ENCODE data around the gene CDH4. TPM values are rescaled to one million over a fixed set of nuclear protein-coding genes. Genes with fewer than 3 reads are reported as not detected.

The CDH4 gene
- total RNA-seq, 2 donors from 2014 or later, result 0.05 to 2.2 TPM

DNA sequence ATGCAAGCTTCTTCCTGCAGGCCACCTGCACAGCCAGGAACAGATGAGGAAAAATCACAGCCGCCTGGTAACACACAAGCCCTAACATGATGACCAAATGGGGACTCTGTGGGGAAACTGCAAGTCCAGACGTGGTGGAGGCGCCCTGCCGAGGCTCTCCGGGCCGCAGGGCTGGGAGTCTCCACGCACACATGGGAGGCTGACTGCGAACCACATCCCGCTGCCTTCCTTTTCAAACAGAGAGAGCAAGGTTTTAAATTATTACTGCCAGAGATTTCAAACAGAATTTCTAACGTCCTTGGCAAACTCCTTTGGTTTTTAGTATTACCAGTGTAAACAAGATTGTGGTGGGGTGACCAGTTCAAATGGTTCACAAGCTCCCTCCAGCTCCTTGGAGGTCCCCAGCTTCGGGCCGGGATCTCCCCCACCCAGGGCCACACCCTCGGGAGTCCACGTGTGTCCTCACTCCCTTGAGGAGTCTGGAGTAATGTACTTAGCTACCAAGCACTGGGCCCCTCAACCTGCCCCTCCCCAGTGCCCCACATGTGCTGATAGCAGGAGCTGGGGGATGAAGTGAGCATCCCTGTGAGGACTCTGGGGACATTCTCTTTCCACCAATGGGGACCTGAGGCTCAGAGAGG, 560.9 kb downstream of the CDH4 start:
- Histone ChIP-seq H3K36me3 (no peaks in the 10 kb centered on the region), H3K4me3 (no peak overlapping the region), H3K27ac (no peak overlapping the region), H3K27me3 (replicated peaks; ENCODE audit: insufficient read depth) (no peaks in the 10 kb centered on the region), H3K9me3 (no peaks in the 10 kb centered on the region), H3K4me1 (replicated peaks) (no peaks in the 10 kb centered on the region)
- no peak for DNase-seq (ENCODE audit: low spot score)
- TF ChIP-seq POLR2AphosphoS5 (IDR thresholded peaks at IDR 0.05) (no peak), POLR2A (IDR thresholded peaks at IDR 0.05) (no peak)
- TF ChIP-seq, protein P1, sequence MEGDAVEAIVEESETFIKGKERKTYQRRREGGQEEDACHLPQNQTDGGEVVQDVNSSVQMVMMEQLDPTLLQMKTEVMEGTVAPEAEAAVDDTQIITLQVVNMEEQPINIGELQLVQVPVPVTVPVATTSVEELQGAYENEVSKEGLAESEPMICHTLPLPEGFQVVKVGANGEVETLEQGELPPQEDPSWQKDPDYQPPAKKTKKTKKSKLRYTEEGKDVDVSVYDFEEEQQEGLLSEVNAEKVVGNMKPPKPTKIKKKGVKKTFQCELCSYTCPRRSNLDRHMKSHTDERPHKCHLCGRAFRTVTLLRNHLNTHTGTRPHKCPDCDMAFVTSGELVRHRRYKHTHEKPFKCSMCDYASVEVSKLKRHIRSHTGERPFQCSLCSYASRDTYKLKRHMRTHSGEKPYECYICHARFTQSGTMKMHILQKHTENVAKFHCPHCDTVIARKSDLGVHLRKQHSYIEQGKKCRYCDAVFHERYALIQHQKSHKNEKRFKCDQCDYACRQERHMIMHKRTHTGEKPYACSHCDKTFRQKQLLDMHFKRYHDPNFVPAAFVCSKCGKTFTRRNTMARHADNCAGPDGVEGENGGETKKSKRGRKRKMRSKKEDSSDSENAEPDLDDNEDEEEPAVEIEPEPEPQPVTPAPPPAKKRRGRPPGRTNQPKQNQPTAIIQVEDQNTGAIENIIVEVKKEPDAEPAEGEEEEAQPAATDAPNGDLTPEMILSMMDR (IDR thresholded peaks at IDR 0.05), result no peak
- intact Hi-C loops (cut with DNase I), result no loop called here
- WGBS, result 50% methylated on average over 14 of the region's 14 CpGs

DNA sequence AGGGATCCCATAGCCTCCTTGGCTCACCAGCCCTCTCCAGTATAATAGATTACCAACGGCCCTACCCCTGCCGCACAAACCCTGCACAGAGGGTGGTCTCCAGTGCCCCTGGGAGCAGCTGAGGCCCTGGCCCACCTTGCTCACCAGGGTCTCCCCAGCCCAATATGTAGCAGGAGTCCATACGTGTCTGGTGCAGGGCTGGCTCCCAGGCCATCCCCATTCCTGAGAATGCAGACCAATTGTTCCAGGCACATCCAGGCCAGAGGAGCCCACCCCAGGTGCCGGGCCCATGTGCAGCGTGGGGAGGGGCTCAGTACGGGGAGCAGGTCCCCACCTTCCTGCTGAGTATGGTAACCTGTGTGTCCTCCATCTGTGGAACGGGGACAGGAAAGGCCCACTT, 561.7 kb downstream of the CDH4 start:
- WGBS, result 63% methylated on average over 4 of the region's 7 CpGs
- no peak for DNase-seq (ENCODE audit: low spot score)
- TF ChIP-seq, protein P1 (IDR thresholded peaks at IDR 0.05), result no peak
- TF ChIP-seq POLR2A (IDR thresholded peaks at IDR 0.05) (no peak), POLR2AphosphoS5 (IDR thresholded peaks at IDR 0.05) (no peak)

DNA sequence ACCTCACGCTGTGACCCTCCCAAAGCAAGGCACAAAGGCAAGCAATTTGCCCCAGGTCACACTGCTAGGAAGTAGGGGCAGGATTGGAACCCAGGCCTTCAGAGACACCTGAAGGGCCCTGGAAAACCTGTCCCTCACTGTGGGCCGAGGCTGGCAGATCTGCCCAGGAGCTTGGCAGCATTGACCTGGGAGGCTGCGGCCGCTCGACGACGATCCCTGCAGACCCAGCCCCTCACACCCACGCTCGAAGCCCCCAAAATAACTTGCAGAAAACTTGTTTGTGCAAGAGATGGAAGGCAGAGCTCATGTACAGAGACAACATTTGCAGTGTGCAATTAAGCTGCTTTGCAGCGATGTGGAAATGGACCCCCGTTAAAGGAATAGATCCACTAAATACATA, 562.2 kb downstream of the CDH4 start:
- Histone ChIP-seq H3K27me3 (replicated peaks; ENCODE audit: insufficient read depth) (no peaks in the 10 kb centered on the region), H3K27ac (no peak overlapping the region), H3K4me3 (no peak overlapping the region), H3K4me1 (replicated peaks) (no peaks in the 10 kb centered on the region), H3K36me3 (no peaks in the 10 kb centered on the region), H3K9me3 (no peaks in the 10 kb centered on the region)
- no peak for DNase-seq (ENCODE audit: low spot score)
- 90% methylated on average over 11 of the region's 11 CpGs for WGBS
- TF ChIP-seq, protein P1 (IDR thresholded peaks at IDR 0.05), result no peak
- TF ChIP-seq POLR2A (IDR thresholded peaks at IDR 0.05), result no peak
- TF ChIP-seq POLR2AphosphoS5 (IDR thresholded peaks at IDR 0.05), result no peak
- intact Hi-C loops (cut with DNase I), result no loop called here

More for the DNA sequence above, 561.7 kb downstream of the CDH4 start:
- H3K4me1 ChIP-seq (replicated peaks), result no peaks in the 10 kb centered on the region
- no peak overlapping the region for H3K27ac ChIP-seq
- intact Hi-C loops (cut with DNase I), result no loop called here
- no peaks in the 10 kb centered on the region for H3K36me3 ChIP-seq
- no peaks in the 10 kb centered on the region for H3K27me3 ChIP-seq (replicated peaks; ENCODE audit: insufficient read depth)
- no peaks in the 10 kb centered on the region for H3K9me3 ChIP-seq
- no peak overlapping the region for H3K4me3 ChIP-seq

DNA sequence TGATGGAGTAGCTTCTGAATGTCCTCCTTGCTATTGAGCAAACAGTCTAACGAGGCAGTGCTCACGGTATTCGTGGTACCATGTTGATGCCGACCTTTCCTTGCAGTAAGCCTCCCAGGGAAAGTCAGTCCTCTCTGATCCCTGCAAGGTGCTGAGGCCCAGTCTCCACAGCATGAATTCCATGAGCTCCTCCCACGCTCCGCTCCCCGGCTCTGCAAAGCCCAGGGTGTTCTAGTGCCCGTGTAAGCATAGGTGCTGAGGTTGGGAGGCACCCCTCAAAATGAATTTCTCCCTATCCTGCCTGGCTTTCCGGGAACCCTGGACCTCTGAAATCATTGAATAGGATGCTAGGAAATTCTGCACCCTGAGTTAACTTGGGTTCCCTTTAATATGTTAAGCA, 562.7 kb downstream of the CDH4 start:
- Histone ChIP-seq H3K36me3 (no peaks in the 10 kb centered on the region), H3K9me3 (no peaks in the 10 kb centered on the region), H3K4me3 (no peak overlapping the region), H3K4me1 (replicated peaks) (no peaks in the 10 kb centered on the region), H3K27me3 (replicated peaks; ENCODE audit: insufficient read depth) (no peaks in the 10 kb centered on the region), H3K27ac (no peak overlapping the region)
- intact Hi-C loops (cut with DNase I), result no loop called here
- 91% methylated on average over 9 of the region's 9 CpGs for WGBS
- TF ChIP-seq POLR2AphosphoS5 (IDR thresholded peaks at IDR 0.05), result no peak
- no peak for DNase-seq (ENCODE audit: low spot score)

DNA sequence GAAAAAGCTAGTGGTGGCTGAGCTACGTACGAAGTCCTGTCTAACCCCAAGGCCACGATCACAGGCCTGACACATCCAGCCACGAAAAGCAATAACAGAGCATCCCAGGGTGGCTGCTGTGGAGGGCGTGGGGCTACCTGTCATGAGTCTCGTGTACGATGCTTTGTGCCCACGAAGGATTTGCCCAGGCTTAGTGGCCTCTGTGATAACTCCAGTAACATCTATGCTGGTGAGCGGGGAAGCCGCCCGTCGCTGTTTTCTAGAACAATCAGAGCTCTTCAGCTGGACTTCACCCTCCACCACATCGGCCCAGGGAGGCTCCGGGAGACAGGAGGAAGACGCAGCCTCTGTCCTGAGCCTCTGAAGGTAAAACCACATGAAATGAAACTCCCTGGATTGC, 563.1 kb downstream of the CDH4 start:
- Histone ChIP-seq H3K36me3 (no peaks in the 10 kb centered on the region), H3K9me3 (no peaks in the 10 kb centered on the region), H3K27ac (no peak overlapping the region), H3K4me1 (replicated peaks) (no peaks in the 10 kb centered on the region), H3K4me3 (no peak overlapping the region), H3K27me3 (replicated peaks; ENCODE audit: insufficient read depth) (no peaks in the 10 kb centered on the region)
- intact Hi-C loops (cut with DNase I), result no loop called here
- TF ChIP-seq POLR2A (IDR thresholded peaks at IDR 0.05) (no peak), POLR2AphosphoS5 (IDR thresholded peaks at IDR 0.05) (no peak)
- TF ChIP-seq, protein P1 (IDR thresholded peaks at IDR 0.05), result no peak
- no peak for DNase-seq (ENCODE audit: low spot score)
- WGBS, result 96% methylated on average over 15 of the region's 15 CpGs

All from prostate gland (tissue), 2 donors.